OCI-LY1 (cell line): ENCODE measurements around the gene DPH1.

ENCODE experiments used
- H2AFZ ChIP-seq: fragments of 200-600 bp; sonication (generic), shearing (Covaris generic); 2 replicates; pipeline ENCODE4 v1.6.0; 2014; ENCODE audit warnings: antibody characterized with exemption, mild to moderate bottlenecking, low read length
- H3F3A ChIP-seq: fragments of 200-600 bp; sonication (generic), shearing (Covaris generic); 2 replicates; pipeline ENCODE4 v1.6.0; 2014; ENCODE audit warnings: mild to moderate bottlenecking, antibody characterized with exemption, low read length, moderate library complexity; ENCODE audit not compliant: insufficient read depth
- H3K27ac ChIP-seq: fragments of 200-600 bp; sonication (generic); 2 replicates; pipeline ENCODE4 v1.5.1; 2014; ENCODE audit warnings: low read length, mixed run types, mild to moderate bottlenecking, low read depth; ENCODE audit not compliant: poor library complexity, severe bottlenecking
- H3K27me3 ChIP-seq: fragments of 200-600 bp; sonication (generic); 2 replicates; pipeline ENCODE4 v1.6.0; 2014; ENCODE audit warnings: antibody characterized with exemption, mild to moderate bottlenecking, low read length, moderate library complexity; ENCODE audit not compliant: insufficient read depth
- H3K36me3 ChIP-seq: fragments of 200-600 bp; sonication (generic); 2 replicates; pipeline ENCODE4 v1.6.1; 2014; ENCODE audit warnings: mild to moderate bottlenecking, antibody characterized with exemption, low read length, moderate library complexity, mixed read lengths; ENCODE audit not compliant: insufficient read depth
- H3K4me1 ChIP-seq: fragments of 200-600 bp; sonication (generic); 2 replicates; pipeline ENCODE4 v1.5.1; 2014; ENCODE audit warnings: mild to moderate bottlenecking, low read length, moderate library complexity; ENCODE audit not compliant: insufficient read depth, severe bottlenecking
- H3K4me2 ChIP-seq: fragments of 200-600 bp; sonication (generic), shearing (Covaris generic); 2 replicates; pipeline ENCODE4 v1.6.1; 2014; ENCODE audit warnings: low read length
- H3K4me3 ChIP-seq: fragments of 200-600 bp; sonication (generic); 2 replicates; pipeline ENCODE4 v1.5.1; 2014; ENCODE audit warnings: low read length, low read depth, mild to moderate bottlenecking, mixed read lengths; ENCODE audit not compliant: poor library complexity, severe bottlenecking
- H3K79me2 ChIP-seq: fragments of 200-600 bp; shearing (Covaris generic); 2 replicates; pipeline ENCODE4 v1.6.1; 2016; ENCODE audit warnings: mixed run types, low read length, mixed read lengths; ENCODE audit not compliant: insufficient read depth
- H3K9ac ChIP-seq: fragments of 200-600 bp; sonication (generic), shearing (Covaris generic); 2 replicates; pipeline ENCODE4 v1.6.1; 2014; ENCODE audit warnings: mild to moderate bottlenecking, low read length, mixed read lengths
- H3K9me2 ChIP-seq: fragments of 200-600 bp; sonication (generic), shearing (Covaris generic); 2 replicates; pipeline ENCODE4 v1.6.1; 2014; ENCODE audit warnings: low read depth, mild to moderate bottlenecking, low read length, mixed read lengths
- H3K9me3 ChIP-seq: fragments of 200-600 bp; shearing (Covaris generic); 2 replicates; pipeline ENCODE4 v1.6.1; 2014; ENCODE audit warnings: low read length, mixed read lengths
- H4K20me1 ChIP-seq: fragments of 200-600 bp; sonication (generic), shearing (Covaris generic); 2 replicates; pipeline ENCODE4 v1.6.0; 2016; ENCODE audit warnings: mild to moderate bottlenecking, low read length; ENCODE audit not compliant: insufficient read depth
- EZH2 ChIP-seq: fragments of 200-600 bp; sonication (generic), shearing (Covaris generic); IDR thresholded peaks from 2 replicates; pipeline ENCODE4 v1.8.0; 2017; ENCODE audit warnings: borderline replicate concordance, mixed run types, mild to moderate bottlenecking, antibody characterized with exemption, low read length, moderate library complexity, mixed read lengths
- TF ChIP-seq, protein P1 (sequence below): fragments of 200-600 bp; sonication (generic), shearing (Covaris generic); IDR thresholded peaks from 2 replicates; pipeline ENCODE4 v1.5.1; 2017; ENCODE audit warnings: mild to moderate bottlenecking, antibody characterized with exemption, low read length, moderate library complexity, mixed read lengths

The DPH1 gene

DNA sequence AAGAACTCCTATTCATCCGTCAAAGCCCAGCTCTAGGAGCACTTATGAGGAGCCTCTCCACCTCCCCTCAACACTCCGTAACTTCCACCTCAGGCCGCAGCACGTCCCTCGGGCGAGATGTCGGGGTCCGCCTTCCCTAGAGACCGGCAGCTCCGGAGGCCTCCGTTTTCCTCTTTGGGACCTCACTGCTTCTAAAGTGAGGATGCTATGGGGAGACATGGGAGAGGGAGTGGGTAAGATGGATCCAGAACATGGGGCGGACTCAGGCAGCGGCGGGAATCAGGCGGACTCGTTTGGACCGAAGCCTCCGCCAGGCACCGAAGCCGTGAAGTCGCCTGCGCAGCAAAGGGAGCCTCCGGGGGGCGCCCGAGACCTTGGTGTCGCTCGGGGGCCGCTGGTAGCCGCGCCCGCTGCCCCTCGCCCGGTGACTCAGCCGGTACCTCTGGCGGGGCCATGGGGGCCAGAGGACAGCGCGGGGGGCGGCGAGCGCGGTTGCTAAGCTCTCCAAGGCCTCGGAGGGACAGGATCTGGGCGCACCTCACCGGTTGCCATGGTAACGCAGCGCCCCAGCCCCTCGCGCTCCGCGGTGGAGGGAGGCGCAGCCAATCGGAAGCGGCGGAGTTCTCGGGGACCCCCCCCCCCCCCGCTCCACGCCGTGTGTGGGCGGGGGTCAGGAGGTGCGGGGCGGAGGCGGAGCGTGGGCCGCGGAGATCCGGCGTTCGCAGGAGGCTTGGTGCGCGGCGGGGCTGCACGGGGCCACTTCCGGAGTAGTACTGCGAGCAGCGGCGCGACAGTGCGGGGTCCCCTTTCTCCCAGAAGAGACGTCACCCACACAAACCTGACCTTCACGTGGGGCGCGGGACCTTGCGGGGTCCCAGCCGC is 23.7 kb downstream of the DPH1 start:
- H3K79me2 ChIP-seq, result no peaks in the 10 kb centered on the region
- no peak overlapping the region for H3K27ac ChIP-seq
- no peaks in the 10 kb centered on the region for H3F3A ChIP-seq
- H2AFZ ChIP-seq, result no peak overlapping the region
- H3K9me3 ChIP-seq, result no peaks in the 10 kb centered on the region
- no peaks in the 10 kb centered on the region for H3K9me2 ChIP-seq
- H3K27me3 ChIP-seq, result no peaks in the 10 kb centered on the region
- H3K36me3 ChIP-seq, result no peaks in the 10 kb centered on the region
- no peak for TF ChIP-seq EZH2
- TF ChIP-seq, protein P1, sequence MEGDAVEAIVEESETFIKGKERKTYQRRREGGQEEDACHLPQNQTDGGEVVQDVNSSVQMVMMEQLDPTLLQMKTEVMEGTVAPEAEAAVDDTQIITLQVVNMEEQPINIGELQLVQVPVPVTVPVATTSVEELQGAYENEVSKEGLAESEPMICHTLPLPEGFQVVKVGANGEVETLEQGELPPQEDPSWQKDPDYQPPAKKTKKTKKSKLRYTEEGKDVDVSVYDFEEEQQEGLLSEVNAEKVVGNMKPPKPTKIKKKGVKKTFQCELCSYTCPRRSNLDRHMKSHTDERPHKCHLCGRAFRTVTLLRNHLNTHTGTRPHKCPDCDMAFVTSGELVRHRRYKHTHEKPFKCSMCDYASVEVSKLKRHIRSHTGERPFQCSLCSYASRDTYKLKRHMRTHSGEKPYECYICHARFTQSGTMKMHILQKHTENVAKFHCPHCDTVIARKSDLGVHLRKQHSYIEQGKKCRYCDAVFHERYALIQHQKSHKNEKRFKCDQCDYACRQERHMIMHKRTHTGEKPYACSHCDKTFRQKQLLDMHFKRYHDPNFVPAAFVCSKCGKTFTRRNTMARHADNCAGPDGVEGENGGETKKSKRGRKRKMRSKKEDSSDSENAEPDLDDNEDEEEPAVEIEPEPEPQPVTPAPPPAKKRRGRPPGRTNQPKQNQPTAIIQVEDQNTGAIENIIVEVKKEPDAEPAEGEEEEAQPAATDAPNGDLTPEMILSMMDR, result peak; percentile 77
- H3K9ac ChIP-seq, result peak overlapping the region; percentile 41; the same call in 1 of the 2 replicates
- no peaks in the 10 kb centered on the region for H4K20me1 ChIP-seq
- H3K4me1 ChIP-seq, result peaks cover 51% of the 10 kb centered on the region
- H3K4me3 ChIP-seq, result peak overlapping the region; percentile 67
- H3K4me2 ChIP-seq, result peak overlapping the region; percentile 77

DNA sequence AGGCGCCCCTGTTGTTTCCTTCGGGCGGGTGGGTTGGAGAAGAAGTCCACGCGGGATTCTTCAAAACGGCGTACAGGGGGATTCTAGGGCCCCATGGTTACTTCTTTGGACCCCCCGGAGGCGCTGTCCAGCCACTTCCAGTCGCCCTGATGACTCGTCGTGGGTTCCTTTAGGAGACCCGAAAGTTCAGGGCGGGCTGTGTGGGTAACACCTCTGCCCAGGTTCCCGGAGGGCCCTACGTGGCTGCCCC is 24.2 kb downstream of the DPH1 start:
- no peaks in the 10 kb centered on the region for H3K36me3 ChIP-seq
- H3F3A ChIP-seq, result no peaks in the 10 kb centered on the region
- no peak overlapping the region for H2AFZ ChIP-seq
- no peaks in the 10 kb centered on the region for H4K20me1 ChIP-seq
- H3K4me3 ChIP-seq, result peak overlapping the region; percentile 67
- H3K9ac ChIP-seq, result peak overlapping the region; percentile 41; the same call in 1 of the 2 replicates
- TF ChIP-seq, protein P1, result no peak
- no peak for TF ChIP-seq EZH2
- peak overlapping the region; percentile 77 for H3K4me2 ChIP-seq
- peaks cover 54% of the 10 kb centered on the region for H3K4me1 ChIP-seq
- H3K27ac ChIP-seq, result no peak overlapping the region
- no peaks in the 10 kb centered on the region for H3K9me2 ChIP-seq
- H3K9me3 ChIP-seq, result no peaks in the 10 kb centered on the region
- no peaks in the 10 kb centered on the region for H3K27me3 ChIP-seq
- no peaks in the 10 kb centered on the region for H3K79me2 ChIP-seq

DNA sequence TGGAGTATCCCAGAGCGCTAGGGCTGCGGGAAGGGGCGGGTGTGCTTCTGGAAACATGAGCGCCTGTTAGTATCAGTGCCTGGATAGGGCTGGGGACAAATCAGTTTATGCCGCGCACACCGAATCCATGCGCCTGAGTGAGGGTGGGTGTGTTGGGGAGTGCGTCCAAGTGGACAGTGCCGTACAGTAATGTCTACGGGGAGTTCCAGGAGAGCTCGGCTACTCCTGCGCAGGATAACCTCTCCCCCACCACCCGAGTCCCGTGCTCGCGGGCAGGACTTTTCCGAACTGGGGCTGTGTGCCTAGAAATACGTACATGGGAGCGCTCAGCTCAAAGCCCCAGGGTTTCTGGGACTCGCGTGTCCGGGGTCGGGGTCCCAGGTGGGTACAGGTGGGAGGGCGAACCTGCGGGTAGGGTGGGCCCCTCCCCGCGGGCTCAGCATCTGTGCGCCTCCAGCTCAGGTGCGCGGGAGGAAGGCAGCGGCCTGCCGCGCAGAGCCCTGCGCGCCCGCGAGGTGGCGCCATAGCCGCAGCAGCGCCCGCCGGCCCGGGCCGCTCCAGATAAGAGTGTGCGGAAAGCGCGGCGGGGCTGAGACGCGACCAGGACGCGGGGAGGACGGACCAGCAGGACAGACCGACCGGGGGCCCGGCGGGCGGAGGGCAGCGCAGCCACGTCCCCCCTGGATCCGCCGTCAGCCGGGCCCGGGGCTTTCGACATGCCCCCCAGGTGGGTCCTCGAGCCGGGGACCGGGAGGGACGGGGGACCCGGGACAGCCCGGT is 24.7 kb downstream of the DPH1 start, which contains the start of gene HIC1:
TSS of gene HIC1 (plus strand) at position 592 of the 780 bp plus-strand sequence. CDS start 1,588 bp downstream, outside the sequence.
- Histone ChIP-seq H3F3A (no peaks in the 10 kb centered on the region), H4K20me1 (no peaks in the 10 kb centered on the region), H3K4me3 (peak within 1 kb of the TSS; percentile 67), H3K27ac (no peak within 1 kb of the TSS), H3K36me3 (no peaks in the 10 kb centered on the region), H2AFZ (no peak within 1 kb of the TSS), H3K9me2 (no peaks in the 10 kb centered on the region), H3K9me3 (no peaks in the 10 kb centered on the region), H3K9ac (peak within 1 kb of the TSS; percentile 41; the same call in 1 of the 2 replicates), H3K4me1 (peaks cover 55% of the 10 kb centered on the region), H3K79me2 (no peaks in the 10 kb centered on the region), H3K27me3 (no peaks in the 10 kb centered on the region), H3K4me2 (peak within 1 kb of the TSS; percentile 77)
- TF ChIP-seq, protein P1, result peak; percentile 79
- no peak for TF ChIP-seq EZH2
